H9 (cell line): ENCODE measurements around the gene VWC2. TPM values are rescaled to one million over a fixed set of nuclear protein-coding genes. Genes with fewer than 3 reads are reported as not detected.

Experiments used
- DNase-seq: peaks from one replicate; pipeline ENCODE4 v3.0.0-alpha.2; 2017
- H2AFZ ChIP-seq: one replicate; pipeline ENCODE4 v1.6.1; 2013; ENCODE audit warnings: mild to moderate bottlenecking, low read length, control low read depth, moderate library complexity
- H2AK5ac ChIP-seq: 2 replicates; pipeline ENCODE4 v1.6.1; 2013; ENCODE audit warnings: low read length, control low read depth, mixed read lengths; ENCODE audit not compliant: insufficient read length
- H2BK120ac ChIP-seq: one replicate; pipeline ENCODE4 v1.6.1; 2013; ENCODE audit warnings: low read depth, mild to moderate bottlenecking, low read length, control low read depth, inconsistent platforms; ENCODE audit not compliant: poor library complexity, severe bottlenecking
- H2BK12ac ChIP-seq: 2 replicates; pipeline ENCODE4 v1.6.1; 2013; ENCODE audit warnings: low read length, control low read depth, mixed read lengths, low read depth; ENCODE audit not compliant: insufficient read length
- H2BK15ac ChIP-seq: 2 replicates; pipeline ENCODE4 v1.6.1; 2013; ENCODE audit warnings: low read depth, low read length, control low read depth
- H2BK20ac ChIP-seq: one replicate; pipeline ENCODE4 v1.6.1; 2013; ENCODE audit warnings: low read depth, mild to moderate bottlenecking, low read length, control low read depth, inconsistent platforms; ENCODE audit not compliant: poor library complexity, severe bottlenecking
- H2BK5ac ChIP-seq: 2 replicates; pipeline ENCODE4 v1.6.1; 2013; ENCODE audit warnings: low read length, control low read depth, mixed read lengths; ENCODE audit not compliant: insufficient read length
- H3K14ac ChIP-seq: 2 replicates; pipeline ENCODE4 v1.6.1; 2013; ENCODE audit warnings: low read length, control low read depth; ENCODE audit not compliant: insufficient read depth
- H3K18ac ChIP-seq: 2 replicates; pipeline ENCODE4 v1.6.1; 2013; ENCODE audit warnings: low read depth, mild to moderate bottlenecking, mixed read lengths, low read length, control low read depth; ENCODE audit not compliant: insufficient read length
- H3K23ac ChIP-seq: 2 replicates; pipeline ENCODE4 v1.6.1; 2013; ENCODE audit warnings: low read length, control low read depth, mixed read lengths, low read depth; ENCODE audit not compliant: insufficient read length
- H3K23me2 ChIP-seq: 2 replicates; pipeline ENCODE4 v1.6.1; 2013; ENCODE audit warnings: low read depth, mild to moderate bottlenecking, mixed read lengths, low read length, control low read depth; ENCODE audit not compliant: insufficient read length, poor library complexity, severe bottlenecking
- H3K27ac ChIP-seq: 2 replicates; pipeline ENCODE4 v1.5.1; 2013; ENCODE audit warnings: low read length, control low read depth, mixed read lengths, low read depth; ENCODE audit not compliant: insufficient read length
- H3K27me3 ChIP-seq: 2 replicates; pipeline ENCODE4 v1.6.1; 2013; ENCODE audit warnings: low read length, control low read depth, inconsistent platforms; ENCODE audit not compliant: insufficient read depth
- H3K4ac ChIP-seq: 2 replicates; pipeline ENCODE4 v1.6.1; 2013; ENCODE audit warnings: low read depth, mild to moderate bottlenecking, control low read depth, inconsistent platforms, low read length, moderate library complexity
- H3K4me1 ChIP-seq: 2 replicates; pipeline ENCODE4 v1.6.1; 2013; ENCODE audit warnings: low read length, control low read depth, inconsistent platforms; ENCODE audit not compliant: insufficient read depth
- H3K4me2 ChIP-seq: 2 replicates; pipeline ENCODE4 v1.6.1; 2013; ENCODE audit warnings: low read length, control low read depth, mixed read lengths; ENCODE audit not compliant: insufficient read length, insufficient read depth
- H3K56ac ChIP-seq: 2 replicates; pipeline ENCODE4 v1.6.1; 2013; ENCODE audit warnings: low read depth, mild to moderate bottlenecking, mixed read lengths, low read length, control low read depth; ENCODE audit not compliant: insufficient read length
- H3K79me1 ChIP-seq: 2 replicates; pipeline ENCODE4 v1.6.1; 2013; ENCODE audit warnings: low read depth, mild to moderate bottlenecking, moderate library complexity, low read length, control low read depth, inconsistent platforms; ENCODE audit not compliant: insufficient read depth, poor library complexity, severe bottlenecking
- H3K79me2 ChIP-seq: 2 replicates; pipeline ENCODE4 v1.6.1; 2013; ENCODE audit warnings: low read length, control low read depth, inconsistent platforms; ENCODE audit not compliant: insufficient read depth
- H3K9ac ChIP-seq: 2 replicates; pipeline ENCODE4 v1.6.1; 2013; ENCODE audit warnings: low read length, control low read depth, mixed read lengths; ENCODE audit not compliant: insufficient read length; ENCODE audit errors: extremely low read depth
- H3K9me3 ChIP-seq: one replicate; pipeline ENCODE4 v1.6.1; 2013; ENCODE audit warnings: low read depth, low read length, inconsistent platforms; ENCODE audit not compliant: control insufficient read depth
- H3T11ph ChIP-seq: one replicate; pipeline ENCODE4 v1.6.1; 2013; ENCODE audit warnings: mild to moderate bottlenecking, low read length, control low read depth, inconsistent platforms
- H4K20me1 ChIP-seq: one replicate; pipeline ENCODE4 v1.6.1; 2013; ENCODE audit not compliant: control insufficient read depth, insufficient read length, insufficient read depth
- H4K5ac ChIP-seq: 2 replicates; pipeline ENCODE4 v1.6.1; 2013; ENCODE audit warnings: low read depth, mild to moderate bottlenecking, mixed read lengths, low read length, control low read depth; ENCODE audit not compliant: insufficient read length
- H4K8ac ChIP-seq: replicated peaks from 2 replicates; pipeline ENCODE4 v1.6.1; 2013; ENCODE audit warnings: low read length, control low read depth, mixed read lengths, low read depth; ENCODE audit not compliant: insufficient read length
- H4K91ac ChIP-seq: 2 replicates; pipeline ENCODE4 v1.6.1; 2013; ENCODE audit warnings: low read depth, mild to moderate bottlenecking, moderate library complexity, mixed read lengths, low read length, control low read depth; ENCODE audit not compliant: insufficient read length
- H3K27ac Mint-ChIP-seq, 3 experiments: 2 replicates in 2 of 3; 3 replicates in 1 of 3; pipeline ENCODE4 v1.8.0; 2020 to 2021; ENCODE audit warnings: mixed read lengths in 3 of 3, mild to moderate bottlenecking in 1 of 3, moderate library complexity in 1 of 3
- H3K27me3 Mint-ChIP-seq: 2 replicates; pipeline ENCODE4 v1.8.0; 2021; ENCODE audit warnings: low read depth, mild to moderate bottlenecking, moderate library complexity, mixed read lengths
- H3K36me3 Mint-ChIP-seq, 3 experiments: 2 replicates in 2 of 3; 3 replicates in 1 of 3; pipeline ENCODE4 v1.8.0; 2020 to 2021; ENCODE audit warnings: low read depth in 3 of 3, mixed read lengths in 3 of 3; ENCODE audit not compliant: insufficient read depth in 1 of 3
- H3K4me1 Mint-ChIP-seq, 2 experiments: 2 replicates each; pipeline ENCODE4 v1.8.0; 2020; ENCODE audit warnings: mixed read lengths in 2 of 2
- H3K4me3 Mint-ChIP-seq, 2 experiments: 2 replicates in 1 of 2; 3 replicates in 1 of 2; pipeline ENCODE4 v1.8.0; 2020 to 2021; ENCODE audit warnings: mild to moderate bottlenecking in 2 of 2, mixed read lengths in 2 of 2, moderate library complexity in 1 of 2
- H3K9me3 Mint-ChIP-seq, 2 experiments: 2 replicates in 1 of 2; 3 replicates in 1 of 2; pipeline ENCODE4 v1.8.0; 2020; ENCODE audit warnings: mild to moderate bottlenecking in 2 of 2, mixed read lengths in 2 of 2, moderate library complexity in 1 of 2
- WGBS: extraction: QIAGEN DNeasy Blood & Tissue Kit; methylation state at CpG from one replicate; pipeline ENCODE4 v1.1.7; 2013; ENCODE audit warnings: missing lambda C conversion rate, low lambda C conversion rate, mixed read lengths; ENCODE audit not compliant: insufficient read length; ENCODE audit errors: extremely low coverage; 5-methylcytosine and 5-hydroxymethylcytosine counted together
- total RNA-seq: library from RNA; stranded (reverse); gene quantifications from 2 replicates; pipeline ENCODE4 v1.2.1, GENCODE V29; 2021
- TF ChIP-seq, protein P1 (sequence below): fragments of 200-600 bp; sonication (generic); conservative IDR thresholded peaks from 3 replicates; pipeline ENCODE4 v1.8.0; 2021; ENCODE audit warnings: antibody characterized with exemption, mild to moderate bottlenecking

The VWC2 gene
- total RNA-seq, 1 experiment from 2014 or later = 0.02 TPM

- no peak overlapping the region for H3K18ac ChIP-seq
- Mint-ChIP-seq H3K4me3 (no peak overlapping the region), H3K27ac (no peak overlapping the region)
These were observed 30.4 kb downstream of the VWC2 start for GRCh38 chr7:49803812-49804211.

More at GRCh38 chr7:49803812-49804211, 30.4 kb downstream of the VWC2 start:
- Histone ChIP-seq H3K4me2 (no peak overlapping the region), H3K4me1 (no peaks in the 10 kb centered on the region), H2BK12ac (no peak overlapping the region), H3T11ph (no peak overlapping the region), H3K27ac (no peak overlapping the region), H2BK5ac (no peak overlapping the region), H2BK15ac (no peak overlapping the region), H4K5ac (no peak overlapping the region), H2BK20ac (no peak overlapping the region), H3K9me3 (no peaks in the 10 kb centered on the region), H3K23me2 (no peaks in the 10 kb centered on the region), H3K79me1 (no peaks in the 10 kb centered on the region), H3K27me3 (no peaks in the 10 kb centered on the region), H3K23ac (no peak overlapping the region), H3K79me2 (no peaks in the 10 kb centered on the region), H4K20me1 (no peaks in the 10 kb centered on the region), H3K4ac (no peak overlapping the region), H3K56ac (no peak overlapping the region), H3K14ac (no peak overlapping the region), H4K91ac (no peak overlapping the region), H2BK120ac (no peak overlapping the region), H4K8ac (no peak overlapping the region), H3K9ac (no peak overlapping the region), H2AFZ (no peak overlapping the region), H2AK5ac (no peak overlapping the region)
- no CpG with 5 or more reads among the region's 4 CpGs for WGBS
- TF ChIP-seq, protein P1, sequence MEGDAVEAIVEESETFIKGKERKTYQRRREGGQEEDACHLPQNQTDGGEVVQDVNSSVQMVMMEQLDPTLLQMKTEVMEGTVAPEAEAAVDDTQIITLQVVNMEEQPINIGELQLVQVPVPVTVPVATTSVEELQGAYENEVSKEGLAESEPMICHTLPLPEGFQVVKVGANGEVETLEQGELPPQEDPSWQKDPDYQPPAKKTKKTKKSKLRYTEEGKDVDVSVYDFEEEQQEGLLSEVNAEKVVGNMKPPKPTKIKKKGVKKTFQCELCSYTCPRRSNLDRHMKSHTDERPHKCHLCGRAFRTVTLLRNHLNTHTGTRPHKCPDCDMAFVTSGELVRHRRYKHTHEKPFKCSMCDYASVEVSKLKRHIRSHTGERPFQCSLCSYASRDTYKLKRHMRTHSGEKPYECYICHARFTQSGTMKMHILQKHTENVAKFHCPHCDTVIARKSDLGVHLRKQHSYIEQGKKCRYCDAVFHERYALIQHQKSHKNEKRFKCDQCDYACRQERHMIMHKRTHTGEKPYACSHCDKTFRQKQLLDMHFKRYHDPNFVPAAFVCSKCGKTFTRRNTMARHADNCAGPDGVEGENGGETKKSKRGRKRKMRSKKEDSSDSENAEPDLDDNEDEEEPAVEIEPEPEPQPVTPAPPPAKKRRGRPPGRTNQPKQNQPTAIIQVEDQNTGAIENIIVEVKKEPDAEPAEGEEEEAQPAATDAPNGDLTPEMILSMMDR = no peak
- no peak for DNase-seq
- Mint-ChIP-seq H3K27me3 (no peaks in the 10 kb centered on the region), H3K9me3 (peaks cover 0 to 2% of the 10 kb centered on the region in 2 experiments; a peak in 1 of 5 replicates), H3K4me1 (no peaks in the 10 kb centered on the region), H3K36me3 (no peaks in the 10 kb centered on the region; a peak in 2 of 7 replicates)
